ENCODE data around the gene ROR1.

The ROR1 gene

GRCh38 chr1:64042331-64043100, 268.7 kb downstream of the ROR1 start:
- in situ Hi-C loops (cut with HindIII; ENCODE audit: low pct_ligation_motif_present, low pct_unique_long_range_greater_than_20kb, low sequenced_read_pairs), result no loop called here
- peak; percentile 70 for DNase-seq

DNA sequence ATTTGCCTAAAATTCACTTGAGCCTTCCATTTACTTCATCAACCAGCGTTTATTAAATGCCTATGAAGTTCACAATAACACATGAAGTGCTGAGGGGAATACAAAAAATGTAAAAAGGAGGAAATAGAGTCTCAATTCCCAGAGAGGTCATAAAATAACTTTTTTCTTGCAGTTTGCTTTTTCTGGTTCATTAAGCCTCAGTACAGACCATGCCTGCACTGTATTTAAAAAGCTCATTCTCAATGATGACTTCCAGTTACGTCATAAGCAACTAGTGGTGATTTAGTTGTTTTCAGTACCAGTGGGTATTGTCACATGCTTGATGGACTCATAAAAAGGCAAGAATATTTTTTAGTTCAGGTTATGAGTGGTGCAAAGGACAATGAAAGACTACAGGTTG, 269.5 kb downstream of the ROR1 start:
- DNase-seq, result no peak
- in situ Hi-C loops (cut with HindIII; ENCODE audit: low pct_ligation_motif_present, low pct_unique_long_range_greater_than_20kb, low sequenced_read_pairs), result no loop called here

DNA sequence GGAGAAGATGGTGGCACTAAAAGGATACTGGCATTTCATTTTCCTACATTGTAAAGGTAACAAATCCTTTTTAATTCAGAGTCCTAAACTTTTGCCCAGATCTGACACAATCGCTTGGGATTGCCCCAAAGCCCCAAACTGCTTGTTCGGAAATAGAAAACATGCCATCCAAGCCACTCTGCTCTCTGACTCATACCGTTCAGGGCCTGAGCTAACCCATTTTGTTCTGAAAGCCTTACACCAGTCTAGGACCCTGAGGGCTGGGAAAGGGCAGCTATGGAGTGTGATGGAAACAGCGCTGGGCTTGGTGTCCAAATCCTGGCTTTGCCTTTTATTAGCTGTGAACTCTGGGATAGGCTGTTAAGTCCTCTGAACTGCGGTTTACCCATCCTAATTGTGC, 270.2 kb downstream of the ROR1 start:
- no peak for DNase-seq

DNA sequence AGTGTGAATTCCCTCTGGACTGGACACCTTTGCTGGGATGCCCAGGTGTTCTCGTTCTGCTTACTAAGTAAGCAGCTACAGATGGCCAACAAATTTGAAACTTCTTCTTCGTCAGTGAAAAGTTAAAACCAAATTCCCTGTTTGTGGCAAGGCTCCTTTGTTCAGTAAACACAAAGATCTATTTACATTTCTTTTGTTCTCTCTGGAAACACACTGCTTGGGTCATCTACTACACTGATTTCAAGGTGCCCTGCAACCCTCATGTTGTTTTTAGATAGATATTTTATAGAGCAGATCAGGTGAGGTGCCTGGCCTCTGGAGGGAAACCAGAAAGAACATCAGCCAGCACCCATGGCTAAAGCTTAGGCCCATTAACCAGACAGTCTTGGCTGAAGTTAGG, 272.4 kb downstream of the ROR1 start:
- no peak for DNase-seq
- in situ Hi-C loops (cut with HindIII; ENCODE audit: low pct_ligation_motif_present, low pct_unique_long_range_greater_than_20kb, low sequenced_read_pairs), result no loop called here

More for the DNA sequence above, 270.2 kb downstream of the ROR1 start:
- in situ Hi-C loops (cut with HindIII; ENCODE audit: low pct_ligation_motif_present, low pct_unique_long_range_greater_than_20kb, low sequenced_read_pairs), result no loop called here

DNA sequence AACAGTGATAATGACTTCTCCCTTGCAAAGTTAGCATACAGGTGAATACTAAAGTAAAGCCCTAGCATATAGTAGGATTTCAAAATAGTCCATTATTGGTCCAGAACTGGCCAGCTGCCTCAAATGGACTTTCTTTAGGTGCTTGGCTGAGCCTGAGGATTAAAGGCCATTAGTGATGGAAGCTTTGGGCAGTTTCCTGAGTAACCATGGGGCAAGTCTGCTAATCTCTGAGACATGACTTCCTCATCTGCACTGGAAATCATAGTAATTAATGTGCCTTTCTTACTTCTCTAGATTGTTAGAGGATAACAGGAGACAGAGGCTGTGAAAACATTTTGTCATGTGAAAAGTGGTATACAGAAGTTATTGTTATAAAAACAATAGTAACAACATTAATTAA, 273.1 kb downstream of the ROR1 start:
- DNase-seq, result no peak
- in situ Hi-C loops (cut with HindIII; ENCODE audit: low pct_ligation_motif_present, low pct_unique_long_range_greater_than_20kb, low sequenced_read_pairs), result no loop called here

DNA sequence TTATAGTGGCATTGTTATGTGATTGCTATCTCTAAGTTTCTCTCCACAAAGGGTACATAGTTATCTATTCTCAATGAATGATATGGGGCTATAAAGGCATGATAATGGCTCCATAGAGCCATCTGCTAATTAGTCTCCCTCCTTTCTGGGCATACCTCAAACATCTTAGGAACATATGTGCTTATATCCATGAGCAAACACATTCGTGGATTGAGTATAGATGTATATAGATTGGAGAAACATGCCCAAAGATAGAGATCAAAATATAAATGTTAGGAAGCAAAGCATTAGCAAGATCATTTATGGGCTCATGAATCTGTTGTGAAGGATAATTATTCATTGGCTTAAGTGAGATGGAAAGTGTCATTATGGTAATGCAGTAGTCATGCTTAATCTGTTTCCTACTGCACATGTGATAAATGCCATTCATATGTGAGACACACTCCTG, 273.8 kb downstream of the ROR1 start:
- DNase-seq, result no peak
- in situ Hi-C loops (cut with HindIII; ENCODE audit: low pct_ligation_motif_present, low pct_unique_long_range_greater_than_20kb, low sequenced_read_pairs), result no loop called here

- in situ Hi-C loops (cut with HindIII; ENCODE audit: low pct_ligation_motif_present, low pct_unique_long_range_greater_than_20kb, low sequenced_read_pairs), result no loop called here
- DNase-seq, result no peak
Observed at GRCh38 chr1:64049900-64050540, 276.2 kb downstream of the ROR1 start.

DNA sequence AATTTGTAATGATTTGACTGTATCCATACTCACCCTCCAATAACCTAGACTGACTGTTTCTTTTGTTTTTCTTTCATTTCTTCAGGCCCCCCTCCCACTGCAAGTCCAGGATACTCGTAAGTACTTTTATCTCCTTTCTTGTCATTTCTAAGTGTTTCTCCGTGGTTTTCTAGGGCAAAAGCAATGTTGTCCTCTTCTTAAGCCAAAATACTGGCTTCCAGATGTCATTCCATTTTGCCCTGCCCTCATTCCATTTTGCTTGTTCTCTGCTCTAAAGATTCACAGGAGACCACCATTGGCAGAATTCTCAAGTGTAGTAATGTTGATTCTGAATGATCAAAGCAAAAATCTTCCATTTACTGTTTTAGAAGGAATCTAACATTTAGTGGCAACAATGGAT, 276.8 kb downstream of the ROR1 start:
- in situ Hi-C loops (cut with HindIII; ENCODE audit: low pct_ligation_motif_present, low pct_unique_long_range_greater_than_20kb, low sequenced_read_pairs), result no loop called here
- DNase-seq, result no peak

GRCh38 chr1:64051796-64052195, 278.0 kb downstream of the ROR1 start:
- in situ Hi-C loops (cut with HindIII; ENCODE audit: low pct_ligation_motif_present, low pct_unique_long_range_greater_than_20kb, low sequenced_read_pairs), result no loop called here
- no peak for DNase-seq

GRCh38 chr1:64052777-64053176, 279.0 kb downstream of the ROR1 start:
- in situ Hi-C loops (cut with HindIII; ENCODE audit: low pct_ligation_motif_present, low pct_unique_long_range_greater_than_20kb, low sequenced_read_pairs), result no loop called here
- no peak for DNase-seq

GRCh38 chr1:64055310-64055709, 281.5 kb downstream of the ROR1 start:
- no peak for DNase-seq
- in situ Hi-C loops (cut with HindIII; ENCODE audit: low pct_ligation_motif_present, low pct_unique_long_range_greater_than_20kb, low sequenced_read_pairs), result no loop called here

- in situ Hi-C loops (cut with HindIII; ENCODE audit: low pct_ligation_motif_present, low pct_unique_long_range_greater_than_20kb, low sequenced_read_pairs), result no loop called here
- peak; percentile 60 for DNase-seq
Observed at GRCh38 chr1:64059556-64059955, 285.7 kb downstream of the ROR1 start.

- no peak for DNase-seq
- in situ Hi-C loops (cut with HindIII; ENCODE audit: low pct_ligation_motif_present, low pct_unique_long_range_greater_than_20kb, low sequenced_read_pairs), result no loop called here
Observed at GRCh38 chr1:64060611-64061302, 286.9 kb downstream of the ROR1 start.

DNA sequence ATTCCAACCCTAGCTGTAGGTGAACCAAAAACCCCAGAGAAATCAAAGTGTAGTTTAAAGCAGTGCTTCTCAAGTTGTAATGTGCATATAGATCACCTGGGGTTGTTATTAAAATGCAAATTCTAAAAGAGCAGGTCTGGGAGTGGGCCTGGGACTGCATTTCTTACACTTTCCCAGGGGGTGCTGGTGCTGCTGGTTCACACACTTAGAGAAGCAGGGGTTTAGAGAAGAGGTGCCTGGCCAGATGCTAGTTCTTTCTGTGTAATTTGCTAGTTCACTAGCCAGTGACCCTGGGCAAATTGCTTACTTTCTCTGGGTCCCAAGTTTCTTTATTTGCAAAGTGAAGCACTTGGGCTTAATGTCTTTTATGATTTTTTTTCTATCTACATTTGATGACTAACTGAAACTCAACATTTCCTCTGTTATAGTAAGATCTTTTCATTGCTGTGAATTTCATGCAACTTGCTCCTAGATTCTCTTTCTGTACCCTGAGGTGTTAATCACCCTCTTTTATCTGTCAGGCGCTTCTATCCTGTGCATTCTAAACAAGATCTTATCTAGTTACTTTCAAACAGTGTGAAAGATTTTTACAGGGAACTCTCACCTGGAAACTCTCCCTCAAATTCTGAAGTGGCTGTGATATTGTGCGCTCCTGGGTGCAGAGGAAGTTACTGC, 287.8 kb downstream of the ROR1 start:
- DNase-seq, result no peak
- in situ Hi-C loops (cut with HindIII; ENCODE audit: low pct_ligation_motif_present, low pct_unique_long_range_greater_than_20kb, low sequenced_read_pairs), result no loop called here

- no peak for DNase-seq
- in situ Hi-C loops (cut with HindIII; ENCODE audit: low pct_ligation_motif_present, low pct_unique_long_range_greater_than_20kb, low sequenced_read_pairs), result no loop called here
Observed at GRCh38 chr1:64062529-64062928, 288.7 kb downstream of the ROR1 start.

DNA sequence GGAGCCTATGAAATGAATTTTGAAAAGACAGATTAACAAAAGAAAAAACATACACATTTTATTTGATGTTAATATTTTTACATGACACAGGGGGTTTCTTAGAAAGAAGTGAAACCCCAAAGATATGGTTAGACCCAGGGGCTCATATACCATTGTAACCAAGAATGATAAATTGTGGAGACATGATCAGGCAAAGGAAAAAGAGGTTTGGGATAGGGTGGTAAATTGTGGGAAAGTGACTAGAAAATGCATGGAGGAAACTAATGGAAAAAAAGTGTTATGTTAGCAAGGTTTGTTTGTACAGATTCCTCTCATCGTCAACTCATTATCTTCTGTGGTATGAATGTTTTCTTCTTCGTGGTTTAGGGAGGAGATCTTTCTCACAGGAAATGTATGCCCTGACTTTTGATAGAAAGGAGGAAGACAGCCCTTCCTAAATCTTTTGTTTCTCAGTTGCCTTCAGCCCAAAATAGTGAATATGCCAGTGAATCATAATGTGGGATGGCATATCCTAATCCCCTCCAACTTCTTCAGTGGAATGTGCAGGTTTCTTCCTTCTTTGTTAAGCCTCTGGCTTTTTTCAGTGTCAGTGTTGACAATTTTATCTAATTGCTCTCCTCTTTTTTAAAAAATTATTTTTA, 289.2 kb downstream of the ROR1 start:
- no peak for DNase-seq
- in situ Hi-C loops (cut with HindIII; ENCODE audit: low pct_ligation_motif_present, low pct_unique_long_range_greater_than_20kb, low sequenced_read_pairs), result no loop called here

DNA sequence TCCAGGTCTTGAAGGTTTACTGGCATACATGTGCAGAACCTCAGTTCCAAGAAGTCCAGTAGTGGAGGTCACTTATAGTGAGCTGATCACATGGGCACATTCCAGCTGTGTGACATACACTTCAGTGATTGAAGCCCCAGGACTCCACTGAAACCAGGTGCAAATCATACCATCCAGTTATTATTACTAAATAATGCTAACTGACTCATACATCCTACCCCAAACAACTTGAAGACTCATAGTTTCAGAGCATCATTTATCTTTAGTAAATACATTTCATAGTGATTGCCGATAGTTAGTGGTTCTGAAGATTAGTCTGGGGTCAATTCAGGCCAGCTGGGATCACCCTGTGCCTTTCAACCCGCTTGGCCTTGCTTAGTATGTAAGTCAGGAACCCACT, 291.8 kb downstream of the ROR1 start:
- DNase-seq, result no peak
- in situ Hi-C loops (cut with HindIII; ENCODE audit: low pct_ligation_motif_present, low pct_unique_long_range_greater_than_20kb, low sequenced_read_pairs), result no loop called here

- DNase-seq, result no peak
- in situ Hi-C loops (cut with HindIII; ENCODE audit: low pct_ligation_motif_present, low pct_unique_long_range_greater_than_20kb, low sequenced_read_pairs), result no loop called here
Observed at GRCh38 chr1:64072089-64072793, 298.4 kb downstream of the ROR1 start.

Data from ACHN (cell line).